ENCODE results near the gene AP1S3. TPM values are rescaled to one million over a fixed set of nuclear protein-coding genes. Genes with fewer than 3 reads are reported as not detected.

AP1S3 gene
- total and polyA plus RNA-seq, 2 of the 4 experiments (the other 2 are of a cell fraction), result 2.5 to 4.1 TPM

GRCh38 chr2:223760838-223761502 is 76.4 kb downstream of the AP1S3 start:
- Histone ChIP-seq H3K4me2 (ENCODE audit: low read depth, low read length) (no peak overlapping the region), H3K27me3 (ENCODE audit: control insufficient read depth, insufficient read depth, low read length) (no peaks in the 10 kb centered on the region), H2AK9ac (replicated peaks; ENCODE audit: low read depth, low read length, poor library complexity) (no peak overlapping the region), H3K9me3 (ENCODE audit: control insufficient read depth, insufficient read depth, low read length) (no peaks in the 10 kb centered on the region), H3K4me1 (ENCODE audit: control insufficient read depth, insufficient read depth, low read length) (peaks cover 6% of the 10 kb centered on the region), H4K5ac (ENCODE audit: low read depth, low read length) (peak overlapping the region; percentile 2; the same call in 1 of the 2 replicates), H2BK5ac (ENCODE audit: low read depth, low read length, poor library complexity, severe bottlenecking) (peak overlapping the region; percentile 41), H3K4me3 (ENCODE audit: insufficient read depth, low read depth, low read length) (no peak overlapping the region), H3K9ac (ENCODE audit: low read depth, low read length) (no peak overlapping the region), H3K23ac (ENCODE audit: low read depth, low read length) (no peak overlapping the region), H3K18ac (ENCODE audit: low read depth, low read length) (peak overlapping the region; percentile 12; the same call in 1 of the 2 replicates), H3K9me1 (ENCODE audit: insufficient read depth, low read length) (peaks cover 6% of the 10 kb centered on the region), H2AFZ (replicated peaks; ENCODE audit: low read length, poor library complexity) (peak overlapping the region; percentile 69), H3K4ac (ENCODE audit: low read depth, low read length) (no peak overlapping the region), H4K8ac (ENCODE audit: low read depth in 2 of 2, low read length in 2 of 2) (peak overlapping the region in 1 of 2 experiments; percentile 31; a peak in 1 of 4 replicates), H3K79me1 (ENCODE audit: low read depth in 1 of 2, low read length in 2 of 2) (no peaks in the 10 kb centered on the region), H2BK20ac (ENCODE audit: low read depth, low read length) (no peak overlapping the region), H2BK120ac (ENCODE audit: low read depth, low read length) (no peak overlapping the region), H2AK5ac (ENCODE audit: low read depth, low read length) (no peak overlapping the region), H3K36me3 (ENCODE audit: control insufficient read depth, insufficient read depth, low read length) (no peaks in the 10 kb centered on the region), H2BK15ac (ENCODE audit: low read depth, low read length) (0 out of 3 replicates have a peak overlapping the region, but pooled peaks have one; percentile 30), H4K20me1 (ENCODE audit: insufficient read depth, low read length) (no peaks in the 10 kb centered on the region), H3K27ac (ENCODE audit: insufficient read depth, low read length) (no peak overlapping the region), H3K56ac (ENCODE audit: extremely low read depth, insufficient read depth, low read length) (no peak overlapping the region), H4K91ac (ENCODE audit: insufficient read depth, low read depth, low read length) (no peak overlapping the region), H3K14ac (replicated peaks; ENCODE audit: low read depth, low read length) (no peak overlapping the region)
- DNase-seq, result peak; percentile 89
- ChIA-PET CTCF (no interaction called here), POLR2A (ENCODE audit: unreplicated experiment) (no interaction called here)
- dilution Hi-C loops (cut with HindIII; ENCODE audit: low sequenced_read_pairs, unreplicated experiment) (no loop called here), intact Hi-C loops (cut with micrococcal nuclease) (no loop called here), in situ Hi-C loops (cut with MboI; ENCODE audit: low sequenced_read_pairs) (no loop called here)
- no CpG with 5 or more reads among the region's 8 CpGs for WGBS, 2 experiments (ENCODE audit: extremely low coverage in 2 of 2, insufficient read length in 1 of 2)
- TF ChIP-seq MAFK (IDR thresholded peaks at IDR 0.05; ENCODE audit: low read depth, low read length), result peak; percentile 64
- TF ChIP-seq USF2 (IDR thresholded peaks at IDR 0.05; ENCODE audit: low read depth, low read length), result no peak
- no peak for TF ChIP-seq CTCF (conservative IDR thresholded peaks at IDR 0.05; ENCODE audit: low read depth, low read length)
- no peak for TF ChIP-seq MXI1 (IDR thresholded peaks at IDR 0.05; ENCODE audit: borderline replicate concordance, low read depth, low read length)
- peak; percentile 31; the same call in 1 of the 2 replicates for TF ChIP-seq CEBPB (IDR thresholded peaks at IDR 0.05; ENCODE audit: low read depth, low read length)
- peak; percentile 81 for TF ChIP-seq FOS (IDR thresholded peaks at IDR 0.05; ENCODE audit: low read depth, low read length)
- TF ChIP-seq RCOR1 (IDR thresholded peaks at IDR 0.05; ENCODE audit: insufficient replicate concordance, low read length), result no peak
- no TSS peak for BruUV-seq (replicated peaks)
- ATAC-seq (ENCODE audit: low read depth), result peak; percentile 95

All from IMR-90 (cell line).